ENCODE measurements around the gene C3orf52. TPM values are rescaled to one million over a fixed set of nuclear protein-coding genes. Genes with fewer than 3 reads are reported as not detected.

C3orf52 gene
- total and polyA plus RNA-seq, 10 of the 15 experiments (the other 5 are each of a cell fraction or from before 2014, with no cell fraction given), result 0.15 to 1.9 (median 0.73) TPM

- Histone ChIP-seq H3K4me2 (ENCODE audit: control insufficient read depth, insufficient read depth) (no peak overlapping the region), H3K9ac (ENCODE audit: control insufficient read depth, insufficient read depth, low read length) (no peak overlapping the region), H3K27ac (ENCODE audit: control insufficient read depth, insufficient read depth) (no peak overlapping the region), H2AFZ (ENCODE audit: control insufficient read depth, low read depth, low read length) (no peak overlapping the region), H3K4me3 (no peak overlapping the region), H3K79me2 (ENCODE audit: control insufficient read depth, insufficient read depth, low read length) (no peaks in the 10 kb centered on the region), H3K36me3 (ENCODE audit: control insufficient read depth in 2 of 2, insufficient read depth in 2 of 2, low read length in 1 of 2) (no peaks in the 10 kb centered on the region), H3K27me3 (replicated peaks in 1 of 2; ENCODE audit: control insufficient read depth in 2 of 2, insufficient read depth in 2 of 2, low read length in 1 of 2) (no peaks in the 10 kb centered on the region), H3K9me3 (replicated peaks; ENCODE audit: control insufficient read depth, insufficient read depth, low read length) (no peaks in the 10 kb centered on the region), H3K4me1 (ENCODE audit: control insufficient read depth, insufficient read depth, low read length) (peaks cover 8% of the 10 kb centered on the region), H4K20me1 (ENCODE audit: control insufficient read depth, insufficient read depth) (no peaks in the 10 kb centered on the region)
- SMC1A ChIA-PET (ENCODE audit: uncharacterized antibody, unreplicated experiment), result interaction anchor here (1.8 kb wide), 1 partner anchor 11 kb away, joined by 4 read pairs; no protein-coding TSS in a partner anchor
- no peak for DNase-seq (ENCODE audit: low read depth, low spot score)
- in situ Hi-C loops (cut with MboI) (no loop called here), intact Hi-C loops (cut with micrococcal nuclease; ENCODE audit: unreplicated experiment) (no loop called here)
- ATAC-seq, result no peak
- POLR2A ChIA-PET, result no interaction called here
- RAD21 ChIA-PET (ENCODE audit: unreplicated experiment), result interaction anchor here (1.4 kb wide), 1 partner anchor 15 kb away, joined by 4 read pairs; no protein-coding TSS in a partner anchor
- 73% methylated on average over 2 of the region's 2 CpGs for WGBS (ENCODE audit: insufficient coverage, insufficient replicate concordance, low lambda C conversion rate, missing lambda C conversion rate)
- no peak for TF ChIP-seq PML (IDR thresholded peaks at IDR 0.05; ENCODE audit: low read length)
- no peak for TF ChIP-seq E2F4 (IDR thresholded peaks at IDR 0.05; ENCODE audit: low read depth, low read length)
- no peak for TF ChIP-seq ZZZ3 (IDR thresholded peaks at IDR 0.05; ENCODE audit: control insufficient read depth, insufficient read length, low read depth)
- no peak for TF ChIP-seq REST (IDR thresholded peaks at IDR 0.05; ENCODE audit: low read depth, low read length)
- TF ChIP-seq ZNF622 (IDR thresholded peaks at IDR 0.05), result no peak
- no peak for TF ChIP-seq SUZ12 (IDR thresholded peaks at IDR 0.05; ENCODE audit: unreplicated experiment)
- no peak for TF ChIP-seq SMARCA5 (IDR thresholded peaks at IDR 0.05)
- no peak for TF ChIP-seq TCF7 (IDR thresholded peaks at IDR 0.05; ENCODE audit: borderline replicate concordance)
- no peak for TF ChIP-seq ETV6 (conservative IDR thresholded peaks at IDR 0.05 in 1 of 2, IDR thresholded peaks at IDR 0.05 in 1 of 2; ENCODE audit: borderline replicate concordance in 1 of 2, low read depth in 1 of 2)
- TF ChIP-seq TCF12 (IDR thresholded peaks at IDR 0.05; ENCODE audit: low read depth, low read length), result no peak
- no peak for TF ChIP-seq NR2C1 (IDR thresholded peaks at IDR 0.05)
- no peak for TF ChIP-seq CHD4 (IDR thresholded peaks at IDR 0.05)
- no peak for TF ChIP-seq RCOR1 (conservative IDR thresholded peaks at IDR 0.05; ENCODE audit: low read depth, low read length)
- no peak for TF ChIP-seq ZNF217 (IDR thresholded peaks at IDR 0.05)
- CTCF ChIA-PET, result interaction anchor here (0.6 kb wide), 1 partner anchor 412 kb away, joined by 3 read pairs; no protein-coding TSS in a partner anchor
- BruUV-seq (replicated peaks), result no TSS peak
- no peak for FAIRE-seq
These were observed 10.0 kb downstream of the C3orf52 start for GRCh38 chr3:112096176-112096575.
